Lower leg skin (tissue), 4 donors: ENCODE results near the gene GNS. TPM values are rescaled to one million over a fixed set of nuclear protein-coding genes. Genes with fewer than 3 reads are reported as not detected.

Experiments used
- DNase-seq, 2 donors: peaks; one replicate each; pipeline ENCODE4 v3.0.0-alpha.2; 2019; ENCODE audit warnings: low spot score in 2 of 2
- H3K4me3 ChIP-seq: fragments of 200-600 bp; sonication (generic); 2 replicates; pipeline ENCODE4 v1.5.1; 2017; ENCODE audit warnings: mild to moderate bottlenecking, low read depth; ENCODE audit not compliant: poor library complexity, severe bottlenecking
- CTCF ChIP-seq, 3 donors: fragments of 450-650 bp; IDR thresholded peaks; one replicate each; pipeline ENCODE4 v1.5.1; 2016; ENCODE audit warnings: antibody characterized with exemption in 3 of 3, mild to moderate bottlenecking in 3 of 3, moderate library complexity in 2 of 3
- POLR2A ChIP-seq, 2 donors: fragments of 450-650 bp; IDR thresholded peaks; one replicate each; pipeline ENCODE4 v1.6.1; 2016 to 2017; ENCODE audit warnings: antibody characterized with exemption in 2 of 2, mild to moderate bottlenecking in 1 of 2, moderate library complexity in 1 of 2
- WGBS, 2 donors: methylation state at CpG; one replicate each; pipeline ENCODE4 v1.1.5; 2018; 5-methylcytosine and 5-hydroxymethylcytosine counted together
- intact Hi-C: fragments of 100-400 bp; cut with DNase I; formaldehyde crosslinking; loops from one replicate; pipeline ENCODE4 v1.15.0; 2023; ENCODE audit warnings: low total_unique reads
- total RNA-seq, 4 donors: library from RNA; depleted of rRNA; stranded (reverse); fragments of >200 nt; gene quantifications; one replicate each; pipeline ENCODE4 v1.1.0, GENCODE V29; 2016

GNS gene
- total RNA-seq, 4 donors from 2014 or later = 42.6 to 64.1 (median 50.1) TPM

GRCh38 chr12:64793610-64794009, 34.4 kb upstream of the GNS start:
- DNase-seq = no peak
- WGBS, 2 donors = 62 to 66% methylated on average over 3 of the region's 3 CpGs
- intact Hi-C loops = no loop called here
- H3K4me3 ChIP-seq = no peak overlapping the region
- no peak for TF ChIP-seq POLR2A (IDR thresholded peaks at IDR 0.05)
- TF ChIP-seq CTCF (IDR thresholded peaks at IDR 0.05) = no peak

DNA sequence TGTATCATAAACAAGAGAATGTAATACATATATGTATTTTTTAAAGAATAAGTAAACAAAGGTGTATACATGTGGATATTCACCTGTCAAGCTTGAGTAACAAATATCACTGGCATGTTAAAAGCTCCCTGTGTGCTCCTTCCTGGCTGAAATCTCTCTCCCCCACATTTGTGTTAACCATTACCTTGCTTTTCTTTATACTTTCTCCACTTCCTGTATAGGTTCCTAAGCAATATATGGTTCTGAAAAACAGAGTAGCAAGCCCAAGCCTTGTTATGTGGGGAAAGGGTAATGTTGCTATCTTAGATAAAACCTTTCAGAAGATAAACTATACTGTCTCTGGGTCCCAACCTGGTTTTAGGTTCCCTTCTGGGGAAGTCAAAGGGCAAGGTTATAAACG, 32.9 kb upstream of the GNS start:
- DNase-seq = no peak
- no peak overlapping the region for H3K4me3 ChIP-seq
- intact Hi-C loops = no loop called here
- WGBS, 2 donors = 77 to 88% methylated on average over 1 of the region's 1 CpG
- TF ChIP-seq CTCF (IDR thresholded peaks at IDR 0.05) (no peak), POLR2A (IDR thresholded peaks at IDR 0.05) (no peak)

GRCh38 chr12:64791036-64791435, 31.8 kb upstream of the GNS start:
- no peak for TF ChIP-seq CTCF (IDR thresholded peaks at IDR 0.05)
- no peak for TF ChIP-seq POLR2A (IDR thresholded peaks at IDR 0.05)
- H3K4me3 ChIP-seq = no peak overlapping the region
- DNase-seq = no peak
- intact Hi-C loops = no loop called here

GRCh38 chr12:64790166-64790565, 31.0 kb upstream of the GNS start:
- no peak for DNase-seq
- WGBS, 2 donors = 41 to 56% methylated on average over 1 of the region's 1 CpG
- TF ChIP-seq CTCF (IDR thresholded peaks at IDR 0.05) = no peak
- TF ChIP-seq POLR2A (IDR thresholded peaks at IDR 0.05) = no peak
- no peak overlapping the region for H3K4me3 ChIP-seq
- intact Hi-C loops = no loop called here

DNA sequence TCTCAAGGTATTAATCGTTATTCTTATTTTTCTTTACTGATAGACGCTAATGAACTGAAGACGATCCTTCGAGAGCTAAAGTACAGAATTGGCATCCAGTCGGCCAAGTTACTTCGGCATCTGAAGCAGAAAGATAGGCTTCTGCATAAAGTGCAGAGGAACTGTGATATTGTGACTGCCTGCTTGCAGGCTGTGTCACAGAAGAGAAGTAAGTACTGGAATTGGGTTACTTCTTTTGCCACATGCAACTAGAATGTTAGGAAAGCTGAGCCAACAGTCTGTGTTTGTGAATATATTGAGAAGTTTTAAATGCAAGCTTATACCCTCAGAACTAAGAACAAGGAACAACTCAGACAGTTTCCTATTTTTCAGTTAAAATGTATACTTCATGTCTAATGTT, 26.6 kb upstream of the GNS start:
- no peak overlapping the region for H3K4me3 ChIP-seq
- WGBS, 2 donors = 95 to 97% methylated on average over 6 of the region's 6 CpGs
- no peak for DNase-seq
- TF ChIP-seq CTCF (IDR thresholded peaks at IDR 0.05) (no peak), POLR2A (IDR thresholded peaks at IDR 0.05) (no peak)
- intact Hi-C loops = no loop called here

- no peak overlapping the region for H3K4me3 ChIP-seq
- intact Hi-C loops = no loop called here
- WGBS, 2 donors = 43 to 44% methylated on average over 6 of the region's 6 CpGs
- DNase-seq = no peak
- no peak for TF ChIP-seq CTCF (IDR thresholded peaks at IDR 0.05)
- TF ChIP-seq POLR2A (IDR thresholded peaks at IDR 0.05) = no peak
Observed at GRCh38 chr12:64782191-64782876, 23.1 kb upstream of the GNS start.
